GM10266 (cell line): ENCODE data around the gene BMERB1.
"Not testable (repeated sequence)": the region's sequence is repeated elsewhere in the genome, so short reads cannot be mapped to it uniquely, and the experiment has no call there.

Experiments used
- DNase-seq: peaks from one replicate; pipeline ENCODE4 v3.0.0; 2012; ENCODE audit errors: extremely low spot score
- CTCF ChIP-seq: IDR thresholded peaks from 2 replicates; pipeline ENCODE4 v1.5.1; 2012; ENCODE audit warnings: mild to moderate bottlenecking, low read depth; ENCODE audit not compliant: control insufficient read depth, insufficient read depth; ENCODE audit errors: missing control alignments

The BMERB1 gene

GRCh38 chr16:15434425-15435215, at the start of gene BMERB1:
Gene BMERB1, plus strand, starts transcription at chr16:15434588. Its CDS starts 66 bp downstream, at chr16:15434654.
- DNase-seq = no peak
- TF ChIP-seq CTCF = no peak

GRCh38 chr16:15388060-15388459, 46.3 kb upstream of the BMERB1 start:
- DNase-seq = not testable (repeated sequence)

GRCh38 chr16:15389916-15390315, 44.5 kb upstream of the BMERB1 start:
- DNase-seq = not testable (repeated sequence)

- not testable (repeated sequence) for DNase-seq
Observed at GRCh38 chr16:15393025-15393424, 41.4 kb upstream of the BMERB1 start.

GRCh38 chr16:15395631-15396508, 38.5 kb upstream of the BMERB1 start, which contains the start of gene MPV17L:
Gene MPV17L, plus strand, starts transcription at chr16:15395754. Its CDS starts 144 bp downstream, at chr16:15395898.
- not testable (repeated sequence) for DNase-seq

GRCh38 chr16:15396509-15396829, 37.9 kb upstream of the BMERB1 start:
- not testable (repeated sequence) for DNase-seq

- no peak for TF ChIP-seq CTCF
Observed at GRCh38 chr16:15396948-15397594, 37.3 kb upstream of the BMERB1 start.

GRCh38 chr16:15398618-15399316, 35.6 kb upstream of the BMERB1 start:
- no peak for DNase-seq
- TF ChIP-seq CTCF = no peak

More at GRCh38 chr16:15396948-15397594, 37.3 kb upstream of the BMERB1 start:
- no peak for DNase-seq

- no peak for TF ChIP-seq CTCF
- no peak for DNase-seq
Observed at GRCh38 chr16:15399317-15399716, 35.1 kb upstream of the BMERB1 start.

- DNase-seq = not testable (repeated sequence)
Observed at GRCh38 chr16:15400314-15400713, 34.1 kb upstream of the BMERB1 start.
